Neural cell (in vitro differentiated cells): ENCODE measurements around the gene CPNE4. TPM values are rescaled to one million over a fixed set of nuclear protein-coding genes. Genes with fewer than 3 reads are reported as not detected.

Experiments
- H2AFZ ChIP-seq: fragments of 200-600, 300-800 bp; sonication (generic), shearing (Covaris generic); 2 replicates; pipeline ENCODE4 v1.6.0; 2014; ENCODE audit warnings: low read depth, mild to moderate bottlenecking, antibody characterized with exemption, low read length, moderate library complexity
- H3F3A ChIP-seq: fragments of 200-600 bp; shearing (Covaris generic); 2 replicates; pipeline ENCODE4 v1.6.1; 2016; ENCODE audit warnings: mild to moderate bottlenecking, moderate library complexity, mixed read lengths, antibody characterized with exemption, low read length; ENCODE audit not compliant: insufficient read depth, poor library complexity, severe bottlenecking
- H3K27ac ChIP-seq: fragments of 200-600, 300-800 bp; sonication (generic), shearing (Covaris generic); 2 replicates; pipeline ENCODE4 v1.5.1; 2014; ENCODE audit warnings: mild to moderate bottlenecking, low read length, moderate library complexity
- H3K27me3 ChIP-seq: fragments of 300-800, 200-600 bp; sonication (generic), shearing (Covaris generic); 2 replicates; pipeline ENCODE4 v1.6.0; 2014; ENCODE audit warnings: mild to moderate bottlenecking, low read depth, low read length, moderate library complexity; ENCODE audit not compliant: insufficient read depth
- H3K36me3 ChIP-seq: fragments of 300-800, 200-600 bp; sonication (generic), shearing (Covaris generic); 2 replicates; pipeline ENCODE4 v1.5.1; 2014; ENCODE audit warnings: mild to moderate bottlenecking, antibody characterized with exemption, low read length, moderate library complexity; ENCODE audit not compliant: insufficient read depth
- H3K4me2 ChIP-seq: fragments of 300-800, 200-600 bp; sonication (generic), shearing (Covaris generic); 2 replicates; pipeline ENCODE4 v1.6.0; 2014; ENCODE audit warnings: mild to moderate bottlenecking, low read length
- H3K4me3 ChIP-seq: fragments of 300-800, 200-600 bp; sonication (generic), shearing (Covaris generic); 2 replicates; pipeline ENCODE4 v1.5.1; 2014; ENCODE audit warnings: mild to moderate bottlenecking, low read length, moderate library complexity
- H3K79me2 ChIP-seq: fragments of 200-600 bp; shearing (Covaris generic); replicated peaks from 2 replicates; pipeline ENCODE4 v1.6.0; 2014; ENCODE audit warnings: mild to moderate bottlenecking, low read length, moderate library complexity; ENCODE audit not compliant: insufficient read depth
- H3K9ac ChIP-seq: fragments of 300-800, 200-600 bp; sonication (generic), shearing (Covaris generic); 2 replicates; pipeline ENCODE4 v1.6.1; 2016; ENCODE audit warnings: mild to moderate bottlenecking, low read length, mixed read lengths
- H3K9me2 ChIP-seq: fragments of 200-600 bp; shearing (Covaris generic); 2 replicates; pipeline ENCODE4 v1.6.1; 2016; ENCODE audit warnings: mild to moderate bottlenecking, low read length, mixed read lengths; ENCODE audit not compliant: insufficient read depth
- H3K9me3 ChIP-seq: fragments of 200-600, 300-800 bp; sonication (generic), shearing (Covaris generic); 2 replicates; pipeline ENCODE4 v1.6.1; 2016; ENCODE audit warnings: mild to moderate bottlenecking, mixed run types, low read length, moderate library complexity, mixed read lengths
- H4K20me1 ChIP-seq: fragments of 200-600 bp; shearing (Covaris generic); 2 replicates; pipeline ENCODE4 v1.6.1; 2016; ENCODE audit warnings: mild to moderate bottlenecking, mixed run types; ENCODE audit not compliant: insufficient read depth
- EP300 ChIP-seq: fragments of 450-650 bp; conservative IDR thresholded peaks from 2 replicates; pipeline ENCODE4 v1.6.1; 2014; ENCODE audit warnings: antibody characterized with exemption, mild to moderate bottlenecking, moderate library complexity; ENCODE audit not compliant: poor library complexity, severe bottlenecking
- EZH2 ChIP-seq: fragments of 200-600, 300-800 bp; shearing (Covaris generic), sonication (generic); IDR thresholded peaks from 2 replicates; pipeline ENCODE4 v1.6.1; 2014; ENCODE audit warnings: antibody characterized with exemption, low read length, borderline replicate concordance, mild to moderate bottlenecking; ENCODE audit not compliant: insufficient read depth, poor library complexity, severe bottlenecking
- MXI1 ChIP-seq: fragments of 450-650 bp; conservative IDR thresholded peaks from 2 replicates; pipeline ENCODE4 v1.6.1; 2014; ENCODE audit warnings: antibody characterized with exemption, mild to moderate bottlenecking; ENCODE audit not compliant: poor library complexity, severe bottlenecking
- POLR2AphosphoS5 ChIP-seq: IDR thresholded peaks from 2 replicates; pipeline ENCODE4 v1.6.1; 2012
- RAD21 ChIP-seq: fragments of 450-650 bp; conservative IDR thresholded peaks from 2 replicates; pipeline ENCODE4 v1.6.1; 2014; ENCODE audit warnings: antibody characterized with exemption, mild to moderate bottlenecking, moderate library complexity
- SMC3 ChIP-seq: fragments of 450-650 bp; conservative IDR thresholded peaks from 2 replicates; pipeline ENCODE4 v1.6.1; 2014; ENCODE audit warnings: antibody characterized with exemption, mild to moderate bottlenecking, moderate library complexity; ENCODE audit not compliant: poor library complexity
- TAF1 ChIP-seq: IDR thresholded peaks from 2 replicates; pipeline ENCODE4 v1.6.1; 2012; ENCODE audit warnings: low read depth
- polyA plus RNA-seq: library from polyadenylated mRNA; depleted of rRNA; stranded (reverse); fragments of >200 nt; gene quantifications from 2 replicates; pipeline ENCODE4 v1.2.3, GENCODE V29; 2014
- TF ChIP-seq, protein P1 (sequence below): IDR thresholded peaks from 2 replicates; pipeline ENCODE4 v1.6.1; 2012; ENCODE audit warnings: borderline replicate concordance
- TF ChIP-seq, protein P2 (sequence below): fragments of 450-650 bp; IDR thresholded peaks from 2 replicates; pipeline ENCODE4 v1.5.1; 2014; ENCODE audit warnings: antibody characterized with exemption, mild to moderate bottlenecking, moderate library complexity; ENCODE audit not compliant: poor library complexity, severe bottlenecking

CPNE4 gene
- polyA plus RNA-seq, 1 donor from 2014 or later = 0.59 TPM

DNA sequence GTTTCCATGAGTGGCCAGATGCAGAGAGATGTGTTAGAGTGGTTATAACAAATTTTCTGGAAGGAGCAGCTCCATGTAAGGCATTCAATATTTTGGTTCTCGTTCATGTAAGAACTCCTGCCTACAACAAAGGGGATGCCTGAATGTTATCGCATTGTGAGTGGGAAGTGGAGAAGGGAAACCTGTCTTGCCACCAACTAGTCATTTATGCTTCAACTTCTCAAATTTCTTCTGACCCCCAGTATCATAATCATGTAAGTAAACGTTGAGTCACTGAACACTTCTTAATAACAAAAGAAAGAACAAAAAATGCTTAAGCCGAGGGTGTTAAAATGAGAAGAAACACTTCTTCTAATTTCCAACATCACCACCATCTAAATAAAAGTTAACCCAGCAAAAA, 470.0 kb downstream of the CPNE4 start:
- H3K4me2 ChIP-seq = no peak overlapping the region
- TF ChIP-seq SMC3 (no peak), POLR2AphosphoS5 (no peak), EZH2 (no peak), RAD21 (no peak), TAF1 (no peak), MXI1 (no peak), EP300 (no peak)
- TF ChIP-seq, protein P1, sequence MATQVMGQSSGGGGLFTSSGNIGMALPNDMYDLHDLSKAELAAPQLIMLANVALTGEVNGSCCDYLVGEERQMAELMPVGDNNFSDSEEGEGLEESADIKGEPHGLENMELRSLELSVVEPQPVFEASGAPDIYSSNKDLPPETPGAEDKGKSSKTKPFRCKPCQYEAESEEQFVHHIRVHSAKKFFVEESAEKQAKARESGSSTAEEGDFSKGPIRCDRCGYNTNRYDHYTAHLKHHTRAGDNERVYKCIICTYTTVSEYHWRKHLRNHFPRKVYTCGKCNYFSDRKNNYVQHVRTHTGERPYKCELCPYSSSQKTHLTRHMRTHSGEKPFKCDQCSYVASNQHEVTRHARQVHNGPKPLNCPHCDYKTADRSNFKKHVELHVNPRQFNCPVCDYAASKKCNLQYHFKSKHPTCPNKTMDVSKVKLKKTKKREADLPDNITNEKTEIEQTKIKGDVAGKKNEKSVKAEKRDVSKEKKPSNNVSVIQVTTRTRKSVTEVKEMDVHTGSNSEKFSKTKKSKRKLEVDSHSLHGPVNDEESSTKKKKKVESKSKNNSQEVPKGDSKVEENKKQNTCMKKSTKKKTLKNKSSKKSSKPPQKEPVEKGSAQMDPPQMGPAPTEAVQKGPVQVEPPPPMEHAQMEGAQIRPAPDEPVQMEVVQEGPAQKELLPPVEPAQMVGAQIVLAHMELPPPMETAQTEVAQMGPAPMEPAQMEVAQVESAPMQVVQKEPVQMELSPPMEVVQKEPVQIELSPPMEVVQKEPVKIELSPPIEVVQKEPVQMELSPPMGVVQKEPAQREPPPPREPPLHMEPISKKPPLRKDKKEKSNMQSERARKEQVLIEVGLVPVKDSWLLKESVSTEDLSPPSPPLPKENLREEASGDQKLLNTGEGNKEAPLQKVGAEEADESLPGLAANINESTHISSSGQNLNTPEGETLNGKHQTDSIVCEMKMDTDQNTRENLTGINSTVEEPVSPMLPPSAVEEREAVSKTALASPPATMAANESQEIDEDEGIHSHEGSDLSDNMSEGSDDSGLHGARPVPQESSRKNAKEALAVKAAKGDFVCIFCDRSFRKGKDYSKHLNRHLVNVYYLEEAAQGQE = no peak
- TF ChIP-seq, protein P2, sequence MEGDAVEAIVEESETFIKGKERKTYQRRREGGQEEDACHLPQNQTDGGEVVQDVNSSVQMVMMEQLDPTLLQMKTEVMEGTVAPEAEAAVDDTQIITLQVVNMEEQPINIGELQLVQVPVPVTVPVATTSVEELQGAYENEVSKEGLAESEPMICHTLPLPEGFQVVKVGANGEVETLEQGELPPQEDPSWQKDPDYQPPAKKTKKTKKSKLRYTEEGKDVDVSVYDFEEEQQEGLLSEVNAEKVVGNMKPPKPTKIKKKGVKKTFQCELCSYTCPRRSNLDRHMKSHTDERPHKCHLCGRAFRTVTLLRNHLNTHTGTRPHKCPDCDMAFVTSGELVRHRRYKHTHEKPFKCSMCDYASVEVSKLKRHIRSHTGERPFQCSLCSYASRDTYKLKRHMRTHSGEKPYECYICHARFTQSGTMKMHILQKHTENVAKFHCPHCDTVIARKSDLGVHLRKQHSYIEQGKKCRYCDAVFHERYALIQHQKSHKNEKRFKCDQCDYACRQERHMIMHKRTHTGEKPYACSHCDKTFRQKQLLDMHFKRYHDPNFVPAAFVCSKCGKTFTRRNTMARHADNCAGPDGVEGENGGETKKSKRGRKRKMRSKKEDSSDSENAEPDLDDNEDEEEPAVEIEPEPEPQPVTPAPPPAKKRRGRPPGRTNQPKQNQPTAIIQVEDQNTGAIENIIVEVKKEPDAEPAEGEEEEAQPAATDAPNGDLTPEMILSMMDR = no peak
- no peaks in the 10 kb centered on the region for H3K9me3 ChIP-seq
- H3K27ac ChIP-seq = no peak overlapping the region
- H3K79me2 ChIP-seq = no peaks in the 10 kb centered on the region
- no peak overlapping the region for H3K9ac ChIP-seq
- H4K20me1 ChIP-seq = no peaks in the 10 kb centered on the region
- H3K36me3 ChIP-seq = no peaks in the 10 kb centered on the region
- H3K4me3 ChIP-seq = no peak overlapping the region
- no peaks in the 10 kb centered on the region for H3K27me3 ChIP-seq
- H3K9me2 ChIP-seq = no peaks in the 10 kb centered on the region
- no peak overlapping the region for H2AFZ ChIP-seq
- no peaks in the 10 kb centered on the region for H3F3A ChIP-seq

DNA sequence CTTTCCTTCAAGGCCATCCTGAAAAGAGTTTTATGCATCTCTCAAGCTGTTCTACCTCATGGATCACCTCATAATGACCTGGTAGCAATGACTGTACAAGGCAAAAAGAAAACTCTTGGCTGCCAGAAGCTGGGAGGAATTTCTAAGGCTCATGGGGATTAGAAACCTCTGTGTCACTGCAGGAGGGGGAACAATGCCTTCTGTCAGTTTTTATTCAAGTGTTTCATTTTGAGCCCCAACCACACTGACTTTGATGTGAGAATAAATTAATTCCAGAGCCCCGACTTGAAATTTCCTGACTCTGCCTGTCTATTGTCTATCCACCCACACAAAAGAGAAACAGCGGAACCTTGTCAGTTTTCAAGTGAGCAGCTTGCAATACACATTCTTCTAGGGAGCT, 473.3 kb downstream of the CPNE4 start:
- Histone ChIP-seq H2AFZ (peak overlapping the region; percentile 14), H3K9me2 (no peaks in the 10 kb centered on the region), H4K20me1 (no peaks in the 10 kb centered on the region), H3K27ac (peak overlapping the region; percentile 65), H3K4me2 (peak overlapping the region; percentile 8), H3K27me3 (no peaks in the 10 kb centered on the region), H3K9me3 (no peaks in the 10 kb centered on the region), H3F3A (no peaks in the 10 kb centered on the region), H3K79me2 (no peaks in the 10 kb centered on the region), H3K36me3 (no peaks in the 10 kb centered on the region), H3K4me3 (peak overlapping the region; percentile 19), H3K9ac (no peak overlapping the region)
- no peak for TF ChIP-seq TAF1
- TF ChIP-seq, protein P2 = no peak
- TF ChIP-seq MXI1 = no peak
- TF ChIP-seq POLR2AphosphoS5 = peak; percentile 17
- no peak for TF ChIP-seq SMC3
- TF ChIP-seq EZH2 = no peak
- TF ChIP-seq, protein P1 = peak; percentile 13
- peak; percentile 63 for TF ChIP-seq EP300
- TF ChIP-seq RAD21 = no peak
